ENCODE results near the gene PLAU. TPM values are rescaled to one million over a fixed set of nuclear protein-coding genes. Genes with fewer than 3 reads are reported as not detected.
"Not testable (repeated sequence)": the region's sequence is repeated elsewhere in the genome, so short reads cannot be mapped to it uniquely, and the experiment has no call there.

PLAU gene
- total RNA-seq, 1 donor from 2014 or later, result 64.7 TPM

DNA sequence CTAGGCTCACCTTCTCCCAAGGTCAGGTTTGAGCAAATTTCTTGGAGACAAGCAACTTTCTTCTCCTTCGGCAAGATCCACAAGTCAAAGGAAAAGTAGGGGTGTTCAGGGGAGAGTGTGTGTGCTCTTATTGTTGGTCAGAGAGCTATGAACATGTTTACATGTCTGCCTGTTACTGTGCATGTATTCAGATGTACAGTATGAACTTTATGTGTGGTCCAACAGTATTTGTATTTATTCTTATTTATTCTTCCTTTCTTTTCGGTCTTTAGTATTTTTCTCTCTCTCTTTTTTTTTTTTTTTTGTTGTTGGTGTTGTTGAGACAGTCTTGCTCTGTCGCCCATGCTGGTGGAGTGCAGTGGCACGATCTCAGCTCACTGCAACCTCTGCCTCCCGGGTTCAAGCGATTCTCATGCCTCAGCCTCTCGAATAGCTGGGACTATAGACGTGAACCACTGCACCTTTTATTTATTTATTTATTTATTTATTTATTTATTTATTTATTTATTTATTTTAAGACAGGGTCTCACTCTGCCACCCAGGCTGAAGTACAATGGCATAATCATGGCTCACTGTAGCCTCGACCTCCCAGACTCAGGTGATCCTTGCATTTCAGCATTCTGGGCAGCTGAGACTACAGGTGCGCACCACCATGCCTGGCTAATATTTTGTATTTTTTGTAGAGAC, 38.2 kb downstream of the PLAU start:
- no peak for DNase-seq (ENCODE audit: low spot score)

DNA sequence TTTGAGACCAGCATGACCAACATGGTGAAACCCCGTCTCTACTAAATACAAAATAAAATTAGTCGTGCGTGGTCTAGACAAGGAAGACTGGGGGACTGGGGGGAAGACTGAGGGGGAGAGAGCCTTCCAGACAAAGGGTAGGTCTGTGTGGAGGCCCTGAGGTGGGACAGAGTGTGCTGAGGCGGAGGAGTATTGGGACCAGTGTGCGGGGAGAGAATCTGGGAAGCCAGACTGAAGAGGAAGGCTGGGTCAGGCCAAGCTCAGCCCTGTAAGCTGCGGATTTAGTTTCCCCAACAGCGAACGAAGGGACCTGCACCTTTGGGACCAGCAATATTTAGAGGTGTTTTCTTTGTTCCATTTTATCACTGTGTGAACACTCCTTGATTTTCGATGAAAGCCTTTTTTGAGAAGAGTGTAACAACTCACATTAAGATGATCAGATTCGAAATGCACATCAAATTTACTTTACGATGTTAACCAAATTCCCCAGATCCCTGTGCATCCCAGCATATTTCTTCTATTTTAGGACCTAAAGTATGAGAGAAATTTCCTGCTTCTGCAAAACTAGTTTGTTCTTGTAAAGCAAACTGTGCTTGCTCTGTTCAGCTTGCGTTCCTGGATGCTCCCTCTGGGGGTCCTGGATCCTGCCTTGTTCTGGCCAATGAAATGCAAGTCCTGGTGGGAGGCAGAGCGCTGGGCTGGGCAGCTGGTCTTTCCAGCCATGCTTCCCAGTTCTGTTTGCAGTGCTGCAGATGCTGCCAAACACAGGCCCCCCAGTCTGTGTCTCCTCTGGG, 39.4 kb downstream of the PLAU start:
- no peak for DNase-seq (ENCODE audit: low spot score)

DNA sequence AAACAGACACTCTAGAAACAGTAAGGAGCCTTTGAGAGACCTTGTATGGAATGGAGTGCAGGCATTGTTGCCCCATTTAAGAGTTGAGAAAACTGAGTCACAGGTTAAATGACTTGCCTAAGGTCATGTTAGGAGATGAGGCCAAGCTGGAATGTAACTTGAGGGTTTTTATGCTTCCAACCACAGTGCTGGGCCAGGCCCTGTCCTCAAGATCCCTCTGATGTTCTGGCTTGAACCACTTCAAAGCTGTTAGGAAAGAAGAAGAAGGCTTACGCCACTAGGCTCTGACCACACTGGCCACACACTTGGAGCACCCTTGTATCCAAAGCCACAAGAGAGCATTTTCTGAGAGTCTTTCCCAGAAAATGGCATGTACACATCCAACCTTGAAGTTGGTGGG, 42.7 kb downstream of the PLAU start:
- no peak for DNase-seq (ENCODE audit: low spot score)

DNA sequence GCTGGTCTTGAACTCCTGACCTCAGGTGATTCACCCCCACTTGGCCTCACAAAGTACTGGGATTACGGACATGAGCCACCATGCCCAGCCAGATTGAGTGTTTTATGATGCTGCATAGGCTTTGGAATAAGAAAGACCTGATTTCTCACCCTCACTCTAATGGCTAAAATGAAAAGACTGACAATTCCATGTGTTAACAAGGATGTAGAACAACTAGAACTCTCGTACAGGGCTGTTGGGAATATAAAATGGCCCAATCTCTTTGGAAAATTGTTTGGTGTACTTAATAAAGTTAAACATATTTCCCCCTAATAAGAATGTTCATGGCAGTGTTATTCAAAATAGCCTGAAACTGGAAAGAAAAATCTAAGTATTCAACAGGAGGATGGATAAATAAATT, 43.8 kb downstream of the PLAU start:
- no peak for DNase-seq (ENCODE audit: low spot score)

DNA sequence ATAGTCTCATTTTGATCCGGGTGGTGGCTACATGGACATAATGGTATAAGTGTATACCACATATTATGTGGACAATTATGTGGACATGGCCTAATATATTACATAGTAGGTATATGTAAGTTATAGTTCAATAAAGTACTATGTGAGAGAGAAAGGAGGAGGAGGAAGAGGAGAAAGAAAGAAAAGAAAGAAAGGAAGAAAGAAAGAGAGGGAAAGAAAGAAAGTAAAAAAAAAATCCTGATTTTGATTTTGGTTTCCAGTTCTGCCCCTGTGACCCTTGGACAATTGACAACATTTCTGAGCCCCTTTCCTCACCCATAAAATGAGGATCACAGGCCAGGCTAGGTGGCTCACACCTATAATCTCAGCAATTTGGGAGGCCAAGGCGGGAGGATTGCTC, 44.8 kb downstream of the PLAU start:
- DNase-seq (ENCODE audit: low spot score), result no peak

DNA sequence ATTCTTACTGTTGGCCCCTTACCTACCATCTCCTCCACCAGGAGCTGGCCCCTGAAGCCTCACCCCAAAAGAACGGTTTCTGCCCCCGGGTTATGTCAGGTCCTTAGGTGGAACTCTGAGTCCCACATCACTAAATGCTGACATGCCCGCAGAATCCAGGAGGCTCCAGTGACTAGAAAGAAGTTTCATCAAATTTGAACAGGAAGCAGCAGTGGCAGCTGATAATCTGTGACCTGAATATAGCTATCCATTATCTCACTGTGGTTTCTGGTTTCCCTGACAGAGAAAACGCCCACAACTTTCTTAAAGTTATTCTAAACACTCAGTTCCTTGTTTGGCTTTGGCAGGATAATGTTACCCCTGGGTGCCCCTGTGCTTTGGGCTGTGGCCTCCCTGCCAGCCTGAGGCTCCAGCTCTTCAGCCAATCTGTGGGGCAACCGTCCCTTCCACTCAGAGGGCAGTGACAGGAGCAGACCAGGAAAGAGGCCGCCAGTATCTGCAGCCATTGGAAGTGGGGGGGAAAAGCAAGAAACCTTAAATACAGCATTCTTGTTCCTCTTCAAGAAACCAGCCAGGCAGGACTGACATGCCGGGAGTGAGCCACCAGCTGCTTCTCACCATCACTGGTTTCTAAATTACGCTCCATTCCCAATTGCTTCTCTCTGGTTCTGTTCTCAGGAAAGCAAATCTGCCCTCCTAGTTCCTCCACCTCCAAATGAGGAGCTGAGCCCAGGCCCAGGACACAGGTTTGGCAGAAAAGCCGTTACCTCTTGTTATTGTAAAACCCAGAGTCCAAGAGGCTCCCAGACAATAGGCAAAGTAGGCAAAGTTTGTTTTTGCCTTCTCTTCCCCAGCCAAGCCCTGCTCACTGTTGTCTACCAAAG, 45.8 kb downstream of the PLAU start:
- DNase-seq (ENCODE audit: low spot score), result no peak

DNA sequence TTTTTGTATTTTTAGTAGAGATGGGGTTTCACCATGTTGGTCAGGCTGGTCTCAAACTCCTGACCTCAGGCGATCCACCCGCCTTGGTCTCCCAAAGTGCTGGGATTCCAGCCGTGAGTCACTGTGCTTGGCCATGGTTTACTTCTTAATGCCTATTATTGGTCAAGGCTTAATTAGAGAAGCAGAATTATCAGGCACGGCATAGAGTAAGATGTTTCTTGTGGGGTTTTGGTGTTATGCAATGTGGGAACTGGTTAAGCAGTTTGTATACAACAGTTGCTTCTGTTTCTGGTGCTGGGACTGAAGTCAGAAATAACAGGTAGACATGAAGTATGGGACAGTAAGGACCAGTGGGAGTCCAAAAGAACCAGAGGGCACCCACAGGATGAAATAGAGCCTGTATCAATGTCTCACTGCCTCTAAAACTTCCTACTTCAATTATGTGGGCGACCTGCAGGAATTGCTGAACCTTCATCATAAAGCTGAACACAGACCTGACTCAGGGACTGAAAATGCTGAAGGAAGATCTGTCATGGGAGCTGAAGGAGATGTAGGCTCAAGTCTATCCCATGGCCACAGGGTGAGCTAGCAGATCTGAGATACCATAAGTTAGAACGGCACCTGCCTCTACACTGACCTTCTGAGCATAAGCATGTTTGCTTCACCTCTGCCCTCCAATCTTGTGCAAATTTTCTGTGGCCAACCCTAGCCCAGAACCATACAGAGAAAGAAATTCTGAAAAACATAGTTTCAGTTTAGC, 48.7 kb downstream of the PLAU start:
- DNase-seq (ENCODE audit: low spot score), result no peak

DNA sequence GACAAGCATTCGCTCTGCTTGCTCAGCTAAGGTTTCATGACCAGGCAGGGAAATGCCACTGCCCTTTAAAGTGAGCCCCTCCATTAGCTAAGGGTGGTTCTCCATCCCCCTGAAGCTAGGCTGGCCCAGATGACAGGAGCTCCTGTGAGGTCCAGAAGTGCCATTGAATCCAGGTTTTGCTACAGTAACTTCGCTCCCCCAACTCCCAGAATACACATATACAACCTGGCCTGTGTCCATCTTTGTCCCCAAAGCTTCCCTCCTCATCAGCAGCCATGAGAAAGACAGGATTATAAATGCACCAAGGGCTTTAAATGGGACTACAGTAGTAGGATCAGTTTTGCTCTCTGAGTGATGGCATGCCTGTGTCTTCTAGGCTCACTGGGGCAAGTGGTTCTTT, 51.5 kb downstream of the PLAU start:
- DNase-seq (ENCODE audit: low spot score), result no peak

DNA sequence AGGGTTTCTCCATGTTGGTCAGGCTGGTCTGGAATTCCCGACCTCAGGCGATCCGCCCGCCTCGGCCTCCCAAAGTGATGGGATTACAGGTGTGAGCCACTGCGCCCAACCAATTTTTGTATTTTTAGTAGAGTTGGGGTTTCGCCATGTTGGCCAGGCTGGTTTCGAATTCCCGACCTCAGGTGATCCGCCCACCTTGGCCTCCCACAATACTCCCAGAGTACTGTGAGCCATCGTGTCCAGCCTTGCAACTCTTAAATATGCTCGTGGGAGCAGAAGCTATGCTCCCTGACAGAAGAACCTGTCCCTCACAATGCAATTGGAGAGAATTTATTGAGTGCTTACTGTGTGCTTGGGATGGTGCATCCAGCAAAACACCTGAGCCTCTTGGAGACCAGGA, 52.6 kb downstream of the PLAU start:
- DNase-seq (ENCODE audit: low spot score), result not testable (repeated sequence)

DNA sequence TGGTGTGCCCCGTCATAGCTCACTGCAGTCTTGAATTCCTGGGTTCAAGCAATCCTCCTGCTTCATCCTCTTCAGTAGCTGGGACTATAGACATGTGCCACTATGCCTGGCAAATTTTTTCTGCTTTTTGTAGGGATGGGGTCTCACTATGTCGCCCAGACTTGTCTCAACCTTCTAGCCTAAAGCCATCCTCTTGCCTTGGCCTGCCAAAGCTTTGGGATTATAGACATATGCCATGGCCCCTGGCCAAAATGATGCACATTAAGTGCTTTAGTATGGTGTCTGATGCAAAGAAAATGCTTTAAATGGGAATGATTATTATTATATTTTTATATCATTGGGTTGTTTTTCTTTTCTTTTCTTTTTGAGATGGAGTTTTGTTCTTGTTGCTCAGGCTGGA, 53.8 kb downstream of the PLAU start:
- no peak for DNase-seq (ENCODE audit: low spot score)

DNA sequence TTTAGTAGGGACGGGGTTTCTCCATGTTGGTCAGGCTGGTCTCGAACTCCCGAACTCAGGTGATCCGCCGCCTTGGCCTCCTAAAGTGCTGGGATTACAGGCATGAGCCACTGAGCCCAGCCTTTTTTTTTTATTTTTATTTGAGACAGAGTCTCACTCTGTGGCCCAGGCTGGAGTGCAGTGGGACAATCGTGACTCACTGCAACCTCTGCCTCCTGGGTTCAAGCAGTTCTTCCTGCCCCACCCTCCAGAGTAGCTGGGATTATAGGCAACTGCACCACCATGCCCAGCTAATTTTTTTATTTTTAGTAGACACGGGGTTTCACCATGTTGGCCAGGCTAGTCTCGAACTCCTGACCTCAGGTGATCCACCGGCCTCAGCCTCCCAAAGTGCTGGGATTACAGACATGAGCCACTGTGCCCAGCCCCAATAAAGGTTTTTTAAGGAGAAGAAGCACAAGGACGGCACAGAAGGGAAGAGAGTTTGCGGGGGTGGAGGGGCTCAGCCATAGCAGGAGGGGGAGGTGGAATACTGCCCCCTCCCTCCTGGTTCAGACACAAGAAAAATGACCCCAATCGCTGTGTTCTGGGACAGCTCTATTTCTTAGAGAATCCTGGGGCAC, 54.4 kb downstream of the PLAU start:
- DNase-seq (ENCODE audit: low spot score), result not testable (repeated sequence)

DNA sequence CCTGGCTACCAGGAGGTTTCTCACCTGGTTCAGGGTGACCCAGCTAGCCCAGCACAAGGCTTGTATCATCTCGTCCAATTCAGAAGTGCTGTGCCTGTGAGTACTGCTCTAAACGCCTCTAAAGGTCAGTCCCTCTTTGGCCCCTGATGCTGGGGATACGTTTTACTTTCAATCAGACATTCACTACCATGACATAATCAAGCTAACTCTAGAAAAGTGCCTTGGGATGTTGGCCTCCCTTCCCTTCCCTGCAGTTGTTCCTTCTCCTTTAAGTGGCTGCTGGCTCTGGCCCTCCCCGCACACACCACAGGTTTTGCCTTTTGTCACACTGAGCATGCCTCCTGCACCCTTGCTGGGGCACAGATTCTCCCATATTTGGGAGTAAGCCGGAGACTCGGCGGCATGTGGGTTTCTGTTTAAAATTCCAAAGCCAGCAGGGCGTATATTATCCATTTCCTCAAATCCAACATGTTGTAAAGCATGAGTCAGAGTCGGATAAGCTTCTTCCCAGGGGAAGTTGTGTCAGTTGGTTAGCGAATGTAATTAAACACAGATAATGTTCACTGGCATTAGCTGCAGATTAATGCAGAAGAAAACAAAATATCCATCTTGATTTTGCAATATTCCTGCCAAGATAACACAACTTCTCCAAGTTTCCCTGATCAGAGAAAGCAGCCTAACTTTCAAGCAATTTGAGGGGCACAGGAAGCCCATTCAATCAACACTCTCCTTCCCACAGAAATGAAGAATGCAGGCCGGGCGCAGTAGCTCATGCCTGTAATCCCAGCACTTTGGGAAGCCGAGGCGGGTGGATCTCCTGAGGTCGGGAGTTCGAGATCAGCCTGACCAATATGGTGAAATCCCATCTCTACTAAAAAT, 55.2 kb downstream of the PLAU start:
- DNase-seq (ENCODE audit: low spot score), result no peak

DNA sequence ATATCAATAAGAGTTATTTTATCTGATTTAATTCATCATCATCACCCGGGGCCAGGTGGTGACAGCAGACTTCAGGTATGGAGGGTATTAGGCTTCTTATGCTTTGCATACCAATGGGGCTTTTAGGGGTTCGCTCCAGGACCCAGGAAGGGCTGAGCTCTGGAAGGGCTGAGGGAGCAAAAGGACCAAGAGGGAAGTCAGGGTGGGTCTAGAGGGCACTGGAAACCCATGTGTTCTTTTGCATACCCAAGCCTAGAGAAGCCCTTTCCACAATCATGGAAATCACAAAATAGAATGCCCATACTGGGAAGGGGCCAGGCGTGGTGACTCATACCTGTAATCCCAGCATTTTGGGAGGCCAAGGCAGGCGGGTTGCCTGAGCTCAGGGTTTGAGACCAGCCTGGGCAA, 56.1 kb downstream of the PLAU start:
- DNase-seq (ENCODE audit: low spot score), result no peak

Other genes with a start within 250 kb of the PLAU start
- 7.4 TPM for gene AGAP5, start 213.0 kb upstream of the PLAU start, total RNA-seq
- gene SEC24C, start 166.8 kb upstream of the PLAU start, total RNA-seq, result 65.5 TPM
- gene CHCHD1, start 129.1 kb upstream of the PLAU start, total RNA-seq, result 17.7 TPM
- 91.5 TPM for gene ZSWIM8, start 125.5 kb upstream of the PLAU start, total RNA-seq
- gene NDST2, start 99.5 kb upstream of the PLAU start, total RNA-seq, result 41.6 TPM
- gene CAMK2G, start 36.6 kb upstream of the PLAU start, total RNA-seq, result 24.2 TPM
- 129 TPM for gene VCL, start 87.0 kb downstream of the PLAU start, total RNA-seq
- gene AP3M1, start 239.7 kb downstream of the PLAU start, total RNA-seq, result 34.1 TPM
- gene ADK, start 240.1 kb downstream of the PLAU start, total RNA-seq, result 34.9 TPM